ENCODE results near the gene LDB3.

DNA sequence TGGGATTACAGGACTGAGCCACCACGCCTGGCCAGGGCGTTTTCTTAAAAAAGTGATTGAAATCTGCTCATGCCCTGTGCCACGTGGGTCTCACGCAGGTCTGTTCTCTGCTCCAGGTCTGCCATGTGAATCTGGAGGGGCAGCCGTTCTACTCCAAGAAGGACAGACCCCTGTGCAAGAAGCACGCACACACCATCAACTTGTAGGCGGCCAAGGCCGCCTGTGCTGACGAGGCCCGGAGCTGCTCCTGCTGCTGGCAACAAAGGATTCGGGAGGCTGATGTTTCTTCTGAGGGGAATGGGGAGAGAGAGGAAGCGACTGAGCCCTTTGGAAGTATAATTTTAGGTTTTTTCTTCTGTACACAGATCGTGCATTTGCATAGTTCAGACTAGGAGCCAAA is 64.5 kb downstream of the LDB3 start:
- no peak for TF ChIP-seq POLR2A (IDR thresholded peaks at IDR 0.05)
- TF ChIP-seq, protein P1, sequence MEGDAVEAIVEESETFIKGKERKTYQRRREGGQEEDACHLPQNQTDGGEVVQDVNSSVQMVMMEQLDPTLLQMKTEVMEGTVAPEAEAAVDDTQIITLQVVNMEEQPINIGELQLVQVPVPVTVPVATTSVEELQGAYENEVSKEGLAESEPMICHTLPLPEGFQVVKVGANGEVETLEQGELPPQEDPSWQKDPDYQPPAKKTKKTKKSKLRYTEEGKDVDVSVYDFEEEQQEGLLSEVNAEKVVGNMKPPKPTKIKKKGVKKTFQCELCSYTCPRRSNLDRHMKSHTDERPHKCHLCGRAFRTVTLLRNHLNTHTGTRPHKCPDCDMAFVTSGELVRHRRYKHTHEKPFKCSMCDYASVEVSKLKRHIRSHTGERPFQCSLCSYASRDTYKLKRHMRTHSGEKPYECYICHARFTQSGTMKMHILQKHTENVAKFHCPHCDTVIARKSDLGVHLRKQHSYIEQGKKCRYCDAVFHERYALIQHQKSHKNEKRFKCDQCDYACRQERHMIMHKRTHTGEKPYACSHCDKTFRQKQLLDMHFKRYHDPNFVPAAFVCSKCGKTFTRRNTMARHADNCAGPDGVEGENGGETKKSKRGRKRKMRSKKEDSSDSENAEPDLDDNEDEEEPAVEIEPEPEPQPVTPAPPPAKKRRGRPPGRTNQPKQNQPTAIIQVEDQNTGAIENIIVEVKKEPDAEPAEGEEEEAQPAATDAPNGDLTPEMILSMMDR (IDR thresholded peaks at IDR 0.05): no peak
